AG04449 (cell line): Measurements from ENCODE around the gene KRT33A.
"Not testable (repeated sequence)": the region's sequence is repeated elsewhere in the genome, so short reads cannot be mapped to it uniquely, and the experiment has no call there.

ENCODE experiments used
- CTCF ChIA-PET: fragments of 350-600 bp; formaldehyde crosslinking; extraction: SDS; loops from one replicate; lab custom pipeline; 2021; ENCODE audit warnings: antibody characterized with exemption; lab: Yijun Ruan, JAX
- POLR2A ChIA-PET: fragments of 400-600, 350-600 bp; formaldehyde crosslinking; extraction: SDS; loops from one replicate; lab custom pipeline; 2020; ENCODE audit warnings: antibody characterized with exemption, inconsistent platforms; lab: Yijun Ruan, JAX
- DNase-seq: peaks from one replicate; pipeline ENCODE4 v3.0.0-alpha.2; 2010; ENCODE audit warnings: low read depth, low spot score
- H3K4me3 ChIP-seq: 2 replicates; pipeline ENCODE4 v1.5.1; 2011; ENCODE audit warnings: low read depth, mild to moderate bottlenecking, control low read depth, low read length
- TF ChIP-seq, protein P1 (sequence below): IDR thresholded peaks from one replicate; pipeline ENCODE4 v1.5.1; 2011; ENCODE audit warnings: mild to moderate bottlenecking, moderate library complexity, low read length, control low read depth, inconsistent platforms; ENCODE audit not compliant: insufficient read depth; ENCODE audit errors: missing control alignments

The KRT33A gene

GRCh38 chr17:41350381-41350878, at the start of gene KRT33A:
KRT33A (minus strand) TSS chr17:41350828; CDS start chr17:41350767, 61 bp downstream.
- POLR2A ChIA-PET, H3K4me3 ChIP-seq, DNase-seq: not testable (repeated sequence)
- CTCF ChIA-PET, result interaction anchor here (1.4 to 1.6 kb wide), 2 partner anchors 10 to 11 kb away, joined by 3 to 5 read pairs; no protein-coding TSS in a partner anchor

DNA sequence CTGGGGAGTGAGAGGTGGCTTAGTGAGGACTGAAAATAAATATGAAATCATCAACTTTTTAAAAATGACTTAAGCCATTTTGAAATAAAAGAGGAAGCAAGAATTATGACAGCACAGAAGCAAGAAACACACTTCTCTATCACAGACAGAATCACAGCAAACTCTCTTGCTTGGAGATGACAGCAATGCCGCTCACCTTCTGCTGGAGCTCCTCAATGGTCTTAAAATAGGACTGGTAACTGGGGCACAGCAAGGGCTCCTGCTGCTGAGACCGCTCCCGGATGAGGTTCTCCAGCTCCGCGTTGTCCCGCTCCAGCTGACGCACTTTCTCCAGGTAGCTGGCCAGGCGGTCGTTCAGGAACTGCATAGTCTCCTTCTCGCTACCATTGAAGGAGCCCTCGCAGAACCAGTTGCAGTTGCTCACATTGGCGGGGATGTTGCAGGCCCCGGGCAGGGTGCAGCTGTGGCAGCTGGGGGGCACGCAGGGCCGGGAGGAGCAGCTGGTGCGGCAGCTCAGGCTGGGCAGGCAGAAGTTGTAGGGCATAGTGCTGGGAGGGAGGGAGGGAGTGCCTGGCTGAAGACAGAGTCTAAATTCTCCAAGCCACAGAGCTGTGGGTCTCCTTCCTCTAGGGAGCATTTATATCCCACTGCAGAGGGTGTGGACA, 46.5 kb upstream of the KRT33A start, which contains the start of gene KRT31:
KRT31 (minus strand) TSS at position 613 of the 665 bp plus-strand sequence; CDS start at position 544, 69 bp downstream.
- ChIA-PET POLR2A (no interaction called here), CTCF (no interaction called here)
- DNase-seq, result no peak
- TF ChIP-seq, protein P1, sequence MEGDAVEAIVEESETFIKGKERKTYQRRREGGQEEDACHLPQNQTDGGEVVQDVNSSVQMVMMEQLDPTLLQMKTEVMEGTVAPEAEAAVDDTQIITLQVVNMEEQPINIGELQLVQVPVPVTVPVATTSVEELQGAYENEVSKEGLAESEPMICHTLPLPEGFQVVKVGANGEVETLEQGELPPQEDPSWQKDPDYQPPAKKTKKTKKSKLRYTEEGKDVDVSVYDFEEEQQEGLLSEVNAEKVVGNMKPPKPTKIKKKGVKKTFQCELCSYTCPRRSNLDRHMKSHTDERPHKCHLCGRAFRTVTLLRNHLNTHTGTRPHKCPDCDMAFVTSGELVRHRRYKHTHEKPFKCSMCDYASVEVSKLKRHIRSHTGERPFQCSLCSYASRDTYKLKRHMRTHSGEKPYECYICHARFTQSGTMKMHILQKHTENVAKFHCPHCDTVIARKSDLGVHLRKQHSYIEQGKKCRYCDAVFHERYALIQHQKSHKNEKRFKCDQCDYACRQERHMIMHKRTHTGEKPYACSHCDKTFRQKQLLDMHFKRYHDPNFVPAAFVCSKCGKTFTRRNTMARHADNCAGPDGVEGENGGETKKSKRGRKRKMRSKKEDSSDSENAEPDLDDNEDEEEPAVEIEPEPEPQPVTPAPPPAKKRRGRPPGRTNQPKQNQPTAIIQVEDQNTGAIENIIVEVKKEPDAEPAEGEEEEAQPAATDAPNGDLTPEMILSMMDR, result no peak
- no peak within 1 kb of the TSS for H3K4me3 ChIP-seq

- TF ChIP-seq, protein P1, result no peak
- ChIA-PET POLR2A (no interaction called here), CTCF (interaction anchor here (1.0 kb wide), 1 partner anchor 10 kb away, joined by 3 read pairs; no protein-coding TSS in a partner anchor)
- H3K4me3 ChIP-seq, result no peak overlapping the region
- DNase-seq, result no peak
These were observed 45.7 kb upstream of the KRT33A start for GRCh38 chr17:41396340-41396739.

DNA sequence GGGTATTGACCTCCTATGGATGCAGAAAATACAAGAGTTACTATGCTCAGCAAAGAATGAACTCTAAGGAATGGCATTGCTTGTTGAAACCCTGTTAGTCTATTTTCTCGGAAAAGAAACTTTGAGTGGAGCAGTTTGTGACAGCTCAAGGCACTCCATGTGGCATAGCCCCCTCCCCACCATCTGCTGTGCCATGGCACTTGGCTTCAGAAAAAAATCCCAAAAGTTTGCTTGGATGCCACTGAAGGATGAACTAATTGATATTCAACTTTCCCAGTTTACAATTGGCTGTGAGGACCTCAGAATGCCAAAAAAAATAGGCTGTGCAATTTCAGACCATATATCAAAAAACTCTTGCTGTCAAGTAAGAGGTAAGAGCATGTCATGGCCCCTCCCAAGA, 45.0 kb upstream of the KRT33A start:
- TF ChIP-seq, protein P1, result no peak
- DNase-seq, result no peak
- POLR2A ChIA-PET, result no interaction called here
- CTCF ChIA-PET, result interaction anchor here (1.0 kb wide), 1 partner anchor 11 kb away, joined by 3 read pairs; no protein-coding TSS in a partner anchor
- H3K4me3 ChIP-seq, result no peak overlapping the region

DNA sequence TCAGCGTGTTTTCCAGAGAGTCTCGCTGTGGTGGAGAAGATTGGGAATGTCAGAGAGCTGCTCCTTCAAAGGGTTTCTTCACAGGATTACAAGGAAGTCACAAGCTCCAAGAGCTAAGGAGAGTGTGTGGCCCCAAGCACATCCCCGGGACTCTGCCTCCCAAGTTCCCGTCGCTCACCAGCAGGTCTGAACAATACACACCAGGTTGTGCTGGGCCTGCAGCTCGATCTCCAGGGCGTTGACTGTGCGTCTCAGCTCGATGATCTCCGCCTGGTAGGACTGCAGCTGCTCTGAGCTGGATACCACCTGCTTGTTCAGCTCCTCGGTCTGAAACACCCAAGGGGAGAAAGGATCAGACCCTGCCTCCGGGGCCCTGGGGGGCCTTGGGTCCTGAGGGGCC, 44.4 kb upstream of the KRT33A start:
- DNase-seq, CTCF ChIA-PET: not testable (repeated sequence)

GRCh38 chr17:41394254-41394996, 43.8 kb upstream of the KRT33A start:
- no peak overlapping the region for H3K4me3 ChIP-seq
- TF ChIP-seq, protein P1, result no peak
- DNase-seq, result no peak
- CTCF ChIA-PET, result no interaction called here
- POLR2A ChIA-PET, result no interaction called here

More for the DNA sequence above, 44.4 kb upstream of the KRT33A start:
- H3K4me3 ChIP-seq, POLR2A ChIA-PET: not testable (repeated sequence)

- no peak overlapping the region for H3K4me3 ChIP-seq
- TF ChIP-seq, protein P1, result no peak
- DNase-seq, result no peak
- CTCF ChIA-PET, result interaction anchor here (1.0 kb wide), 1 partner anchor 10 kb away, joined by 4 read pairs; no protein-coding TSS in a partner anchor
- POLR2A ChIA-PET, result no interaction called here
These were observed 43.2 kb upstream of the KRT33A start for GRCh38 chr17:41393826-41394225.
